ENCODE data around the gene HORMAD2.

The HORMAD2 gene

GRCh38 chr22:30113494-30113893 lies 33.2 kb downstream of the HORMAD2 start:
- no peak for DNase-seq

GRCh38 chr22:30114361-30114760 lies 34.1 kb downstream of the HORMAD2 start:
- DNase-seq: no peak

GRCh38 chr22:30115705-30116104 lies 35.4 kb downstream of the HORMAD2 start:
- DNase-seq: no peak

GRCh38 chr22:30116362-30117117 lies 36.3 kb downstream of the HORMAD2 start:
- no peak for DNase-seq

DNA sequence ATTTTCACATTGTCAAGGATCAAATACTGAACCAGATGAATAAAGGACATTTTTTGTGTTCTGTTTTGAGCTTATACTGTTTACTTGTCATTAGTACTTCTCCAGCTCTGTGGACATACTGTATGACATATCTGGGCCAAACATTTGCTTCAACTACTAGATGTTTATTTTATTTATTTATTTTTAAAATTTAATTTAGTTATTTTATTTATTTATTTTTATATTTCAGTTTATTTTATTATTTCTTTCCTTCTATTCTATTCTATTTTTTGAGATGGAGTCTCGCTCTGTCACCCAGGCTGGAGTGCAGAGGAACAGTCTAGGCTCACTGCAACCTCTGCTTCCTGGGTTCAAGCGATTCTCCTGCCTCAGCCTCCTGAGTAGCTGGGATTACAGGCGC lies 37.0 kb downstream of the HORMAD2 start:
- no peak for DNase-seq

- DNase-seq: no peak
Measured at GRCh38 chr22:30118291-30118690, 38.0 kb downstream of the HORMAD2 start.

- DNase-seq: no peak
Measured at GRCh38 chr22:30121960-30122359, 41.7 kb downstream of the HORMAD2 start.

GRCh38 chr22:30123463-30123862 lies 43.2 kb downstream of the HORMAD2 start:
- DNase-seq: no peak

- no peak for DNase-seq
Measured at GRCh38 chr22:30127749-30128166, 47.5 kb downstream of the HORMAD2 start.

GRCh38 chr22:30128511-30128910 lies 48.2 kb downstream of the HORMAD2 start:
- no peak for DNase-seq

DNA sequence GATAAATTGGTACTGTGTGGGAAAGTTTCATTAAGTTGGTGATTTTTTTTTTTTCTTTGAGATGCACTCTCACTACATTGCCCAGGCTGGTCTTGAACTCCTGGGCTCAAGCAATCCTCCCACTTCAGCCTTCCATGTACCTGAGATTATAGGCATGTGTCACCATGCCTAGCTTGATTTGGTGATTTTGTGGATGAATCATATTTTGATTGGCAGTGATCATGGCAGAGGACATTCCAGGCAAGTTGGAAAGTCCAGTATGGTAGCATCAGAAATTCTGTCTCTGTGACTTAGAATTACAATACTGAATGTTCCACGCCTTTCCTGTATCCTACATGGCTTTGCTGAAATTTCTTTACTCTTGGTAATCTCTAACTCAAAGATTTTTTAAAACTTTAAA lies 49.4 kb downstream of the HORMAD2 start:
- no peak for DNase-seq

DNA sequence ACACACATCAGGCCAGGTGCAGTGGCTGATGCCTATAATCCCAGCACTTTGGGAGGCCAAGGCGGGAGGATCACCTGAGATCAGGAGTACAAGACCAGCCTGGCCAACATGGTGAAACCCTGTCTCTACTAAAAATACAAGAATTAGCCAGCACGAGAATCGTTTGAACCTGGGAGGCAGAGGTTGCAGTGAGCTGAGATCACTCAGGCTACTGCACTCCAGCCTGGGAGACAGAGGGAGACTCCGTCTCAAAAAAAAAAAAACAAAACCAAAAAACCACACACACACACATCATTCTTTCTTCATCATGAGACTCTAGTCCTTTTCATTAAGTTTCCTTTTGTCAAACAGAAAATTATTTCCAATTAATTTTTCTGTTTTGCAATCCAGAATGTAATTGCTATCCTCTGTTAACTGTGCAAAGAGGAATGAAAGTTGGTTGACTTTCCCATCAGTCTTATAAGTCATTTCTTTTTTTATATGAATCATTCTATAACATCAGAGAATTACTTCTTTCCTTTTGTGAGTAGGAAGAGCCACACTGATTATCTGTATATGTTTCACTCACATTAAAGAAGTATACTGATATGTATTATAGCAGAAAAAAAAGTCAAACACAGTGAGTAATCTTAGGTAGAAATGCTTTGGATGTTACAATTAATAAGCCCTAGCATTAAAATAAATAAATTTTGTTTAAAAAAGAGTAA lies 52.2 kb downstream of the HORMAD2 start:
- DNase-seq: no peak

DNA sequence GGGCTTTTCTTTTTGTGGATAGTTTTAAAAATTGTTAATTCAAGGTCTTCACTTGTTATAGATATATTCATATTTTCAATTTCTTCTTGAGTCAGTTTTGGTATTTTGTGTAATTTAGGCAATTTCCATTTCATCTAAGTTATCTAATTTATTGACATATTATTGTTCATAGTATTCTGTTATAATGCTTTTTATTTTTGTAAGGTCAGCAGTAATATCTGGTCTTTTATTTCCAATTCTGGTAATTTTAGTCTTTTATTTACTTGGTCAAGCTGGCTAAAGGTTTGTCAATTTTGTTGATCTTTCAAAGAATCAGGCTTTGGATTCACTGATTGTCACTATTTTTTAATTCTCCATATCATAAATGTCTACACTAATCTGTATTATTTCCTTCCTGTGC lies 60.1 kb downstream of the HORMAD2 start:
- no peak for DNase-seq

- DNase-seq: no peak
Measured at GRCh38 chr22:30143265-30143664, 63.0 kb downstream of the HORMAD2 start.

- no peak for DNase-seq
Measured at GRCh38 chr22:30144391-30144790, 64.1 kb downstream of the HORMAD2 start.

DNA sequence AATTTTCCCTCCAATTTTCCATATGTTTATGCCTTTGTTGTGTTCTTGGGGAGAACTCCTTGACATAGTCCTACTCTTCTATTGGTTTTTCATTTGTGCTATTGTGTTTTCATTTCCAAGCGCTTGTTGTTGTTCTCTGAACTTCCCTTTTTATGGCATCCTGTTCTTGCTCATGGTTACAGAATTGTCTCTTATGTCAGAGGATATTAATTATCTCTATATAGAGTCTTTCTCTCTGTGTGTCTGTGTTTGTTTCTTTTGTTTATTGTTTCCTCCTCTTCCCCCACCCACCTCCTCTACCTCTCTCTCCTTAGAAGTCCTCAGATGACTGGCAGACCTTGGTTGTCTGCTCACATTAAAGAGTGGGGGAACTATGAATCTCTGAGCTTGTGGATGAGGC lies 69.9 kb downstream of the HORMAD2 start:
- no peak for DNase-seq

DNA sequence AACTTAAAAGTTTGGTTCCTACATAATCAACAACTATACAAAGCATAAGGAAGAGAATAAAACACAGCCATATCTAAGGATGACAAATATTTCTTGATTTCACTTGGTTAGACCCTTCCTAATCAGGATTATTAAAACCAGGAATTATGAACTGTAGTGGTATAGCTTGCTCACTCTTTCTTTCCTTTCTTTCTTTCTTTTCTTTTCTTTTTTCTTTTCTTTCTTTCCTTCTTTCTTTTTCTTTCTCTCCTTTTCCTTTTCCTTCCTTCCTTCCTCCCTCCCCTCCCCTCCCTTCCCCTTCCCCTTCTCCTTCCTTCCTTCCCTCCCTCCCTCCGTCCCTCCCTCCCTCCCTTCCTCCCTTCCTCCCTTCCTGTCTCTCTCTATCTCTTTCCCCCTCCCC lies 78.0 kb downstream of the HORMAD2 start:
- no peak for DNase-seq

- DNase-seq: no peak
Measured at GRCh38 chr22:30158744-30159500, 78.7 kb downstream of the HORMAD2 start.

DNA sequence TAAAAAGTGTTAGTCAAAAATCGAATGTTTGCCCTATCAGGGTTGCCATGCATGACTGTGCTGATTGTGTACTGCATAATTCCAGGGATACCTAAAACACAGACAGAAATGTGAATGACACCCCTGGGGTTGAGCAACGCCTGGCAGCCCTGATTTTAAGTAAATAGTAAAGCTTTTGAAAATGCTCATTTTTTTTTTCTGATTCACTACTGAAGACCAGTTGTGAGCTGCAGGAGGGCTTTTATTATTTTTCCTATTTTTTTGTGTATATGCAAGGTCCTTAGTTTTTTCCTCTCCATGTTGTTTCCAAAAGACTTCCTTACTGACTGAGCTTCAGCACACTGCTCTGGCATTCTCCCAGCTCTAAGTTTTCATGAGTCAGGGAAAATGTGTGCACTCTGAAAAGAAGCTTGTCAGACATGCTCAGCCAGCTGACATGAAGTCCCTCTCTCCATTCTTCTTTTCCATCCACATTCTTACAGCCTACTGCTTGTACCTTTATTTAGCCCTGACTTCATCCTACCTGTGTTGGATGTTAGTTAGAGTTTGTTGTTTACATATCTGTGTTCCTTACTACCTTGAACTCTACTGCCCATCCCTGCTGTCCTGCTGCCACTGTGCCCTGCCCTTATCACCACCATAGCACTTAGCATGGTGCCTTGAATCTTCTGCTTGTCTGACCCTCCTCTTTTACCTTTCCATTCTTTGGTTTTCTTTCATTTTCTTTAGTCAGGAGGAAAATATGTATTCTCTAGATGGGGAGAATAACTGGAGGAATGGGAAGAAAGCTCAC lies 79.5 kb downstream of the HORMAD2 start:
- no peak for DNase-seq

DNA sequence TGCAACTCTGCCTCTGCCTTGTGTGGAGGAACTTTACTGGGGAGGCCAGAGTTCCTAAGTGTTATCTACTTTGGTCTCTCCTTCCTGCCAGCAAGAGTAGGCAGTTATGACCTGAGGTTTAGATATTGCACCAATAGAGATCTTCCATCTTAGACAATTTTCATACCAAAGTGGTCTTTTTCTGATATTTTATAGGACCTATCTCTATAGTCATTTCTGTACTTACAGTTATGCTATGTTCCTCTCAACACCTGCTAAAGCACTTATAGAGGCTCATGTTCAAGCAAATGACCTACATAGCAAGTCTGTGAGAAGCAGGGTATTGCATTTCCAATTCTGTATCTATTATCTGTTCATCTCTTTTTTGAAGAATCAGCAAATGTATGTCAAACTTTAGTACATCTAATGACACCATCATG lies 80.8 kb downstream of the HORMAD2 start:
- no peak for DNase-seq

DNA sequence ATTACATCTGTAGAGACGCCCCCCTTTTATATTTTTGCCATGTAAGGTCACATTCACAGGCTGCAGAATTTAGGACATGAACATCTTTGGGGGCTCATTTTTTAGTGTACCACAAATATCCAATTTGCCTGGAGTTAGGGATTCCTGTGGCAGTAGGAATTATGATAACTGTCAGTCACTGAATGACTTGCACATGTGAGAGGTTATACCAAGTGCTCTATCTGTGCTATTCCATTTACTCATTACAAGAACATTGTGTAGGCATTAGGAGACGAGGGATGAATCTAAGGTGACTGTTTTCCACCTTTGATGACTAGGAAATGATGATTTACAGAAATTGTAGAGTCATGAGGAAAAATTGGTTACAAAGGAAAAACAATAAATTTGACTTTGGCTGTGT lies 87.0 kb downstream of the HORMAD2 start:
- no peak for DNase-seq

DNA sequence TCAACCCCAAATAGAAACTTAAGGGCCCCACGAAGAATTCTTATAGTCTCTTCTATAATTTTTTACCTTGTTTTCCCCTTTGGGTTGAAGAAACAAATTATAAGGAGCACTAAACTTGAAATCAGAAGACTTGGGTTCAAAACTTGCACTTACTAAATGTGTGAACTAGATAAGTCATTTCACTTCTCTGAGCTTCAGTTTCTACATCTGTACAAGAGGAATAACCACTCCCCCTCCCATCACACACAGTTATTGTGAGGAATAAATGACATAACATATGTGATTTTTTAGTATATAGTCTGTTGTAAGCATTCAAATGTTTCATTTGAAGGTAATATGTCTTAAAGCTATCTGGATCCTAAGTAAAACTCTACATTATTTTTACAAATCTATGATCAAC lies 87.5 kb downstream of the HORMAD2 start:
- DNase-seq: no peak

- DNase-seq: no peak
Measured at GRCh38 chr22:30169002-30169401, 88.7 kb downstream of the HORMAD2 start.

All from NCI-H1436 (cell line).